ENCODE measurements around the gene STX16. TPM values are rescaled to one million over a fixed set of nuclear protein-coding genes. Genes with fewer than 3 reads are reported as not detected.

Gene STX16
- total and polyA plus RNA-seq, 9 of the 15 experiments (the other 6 are each of a cell fraction or from before 2014, with no cell fraction given), result 4.4 to 43.5 (median 14.7) TPM

DNA sequence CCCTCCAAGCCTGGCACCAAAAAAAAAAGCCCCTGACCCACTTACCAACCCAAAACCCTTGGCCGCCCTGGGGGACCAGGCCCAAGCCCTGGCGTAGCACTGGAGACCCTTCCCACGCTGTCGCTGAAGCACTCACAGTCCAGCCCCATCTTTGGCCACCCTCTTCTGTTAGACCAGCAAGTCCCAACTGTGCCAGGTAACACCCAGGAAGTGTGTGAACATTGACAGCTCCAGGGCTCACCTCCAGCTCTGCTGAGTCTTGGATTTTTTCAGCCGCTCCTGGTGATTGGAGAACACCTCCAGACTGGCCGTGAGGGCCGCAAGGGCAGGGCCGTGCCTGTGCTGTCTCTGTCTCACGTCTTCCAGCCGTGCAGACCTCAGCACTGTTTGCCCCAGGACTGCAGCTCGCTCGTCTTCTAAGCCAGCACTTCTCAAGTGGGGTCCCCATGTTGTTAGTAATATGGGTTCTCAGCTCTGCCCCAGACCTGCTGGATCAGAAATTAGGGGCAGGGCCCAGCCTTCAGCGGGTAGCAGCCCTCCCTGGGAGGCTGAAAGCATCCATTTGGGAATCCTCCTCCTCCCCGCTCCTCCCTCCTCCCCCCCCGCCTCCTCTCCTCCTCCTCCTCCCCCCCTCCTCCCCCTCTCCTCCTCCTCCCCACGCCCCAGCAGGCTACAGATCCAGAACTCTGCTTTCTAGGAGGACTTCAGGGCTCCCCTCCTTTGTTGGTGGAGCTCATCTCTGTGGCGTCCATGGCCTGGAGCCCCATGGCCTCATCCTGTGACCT lies 59.6 kb downstream of the STX16 start:
- in situ Hi-C loops (cut with MboI) (no loop called here), intact Hi-C loops (cut with micrococcal nuclease) (no loop called here)
- TF ChIP-seq, protein P1, sequence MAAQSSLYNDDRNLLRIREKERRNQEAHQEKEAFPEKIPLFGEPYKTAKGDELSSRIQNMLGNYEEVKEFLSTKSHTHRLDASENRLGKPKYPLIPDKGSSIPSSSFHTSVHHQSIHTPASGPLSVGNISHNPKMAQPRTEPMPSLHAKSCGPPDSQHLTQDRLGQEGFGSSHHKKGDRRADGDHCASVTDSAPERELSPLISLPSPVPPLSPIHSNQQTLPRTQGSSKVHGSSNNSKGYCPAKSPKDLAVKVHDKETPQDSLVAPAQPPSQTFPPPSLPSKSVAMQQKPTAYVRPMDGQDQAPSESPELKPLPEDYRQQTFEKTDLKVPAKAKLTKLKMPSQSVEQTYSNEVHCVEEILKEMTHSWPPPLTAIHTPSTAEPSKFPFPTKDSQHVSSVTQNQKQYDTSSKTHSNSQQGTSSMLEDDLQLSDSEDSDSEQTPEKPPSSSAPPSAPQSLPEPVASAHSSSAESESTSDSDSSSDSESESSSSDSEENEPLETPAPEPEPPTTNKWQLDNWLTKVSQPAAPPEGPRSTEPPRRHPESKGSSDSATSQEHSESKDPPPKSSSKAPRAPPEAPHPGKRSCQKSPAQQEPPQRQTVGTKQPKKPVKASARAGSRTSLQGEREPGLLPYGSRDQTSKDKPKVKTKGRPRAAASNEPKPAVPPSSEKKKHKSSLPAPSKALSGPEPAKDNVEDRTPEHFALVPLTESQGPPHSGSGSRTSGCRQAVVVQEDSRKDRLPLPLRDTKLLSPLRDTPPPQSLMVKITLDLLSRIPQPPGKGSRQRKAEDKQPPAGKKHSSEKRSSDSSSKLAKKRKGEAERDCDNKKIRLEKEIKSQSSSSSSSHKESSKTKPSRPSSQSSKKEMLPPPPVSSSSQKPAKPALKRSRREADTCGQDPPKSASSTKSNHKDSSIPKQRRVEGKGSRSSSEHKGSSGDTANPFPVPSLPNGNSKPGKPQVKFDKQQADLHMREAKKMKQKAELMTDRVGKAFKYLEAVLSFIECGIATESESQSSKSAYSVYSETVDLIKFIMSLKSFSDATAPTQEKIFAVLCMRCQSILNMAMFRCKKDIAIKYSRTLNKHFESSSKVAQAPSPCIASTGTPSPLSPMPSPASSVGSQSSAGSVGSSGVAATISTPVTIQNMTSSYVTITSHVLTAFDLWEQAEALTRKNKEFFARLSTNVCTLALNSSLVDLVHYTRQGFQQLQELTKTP (IDR thresholded peaks at IDR 0.05; ENCODE audit: low read depth in 1 of 2, partially characterized antibody in 2 of 2), result no peak
- TF ChIP-seq ZKSCAN3 (CRISPR knock-in tag; IDR thresholded peaks at IDR 0.05) (no peak), YBX1 (IDR thresholded peaks at IDR 0.05) (no peak), EGR1 (conservative IDR thresholded peaks at IDR 0.05) (0 out of 2 replicates have a peak, but pooled peaks have one; percentile 5), ZNF444 (CRISPR knock-in tag; IDR thresholded peaks at IDR 0.05) (no peak), ZNF263 (CRISPR knock-in tag; IDR thresholded peaks at IDR 0.05; ENCODE audit: borderline replicate concordance) (peak; percentile 78), ZNF124 (CRISPR knock-in tag; IDR thresholded peaks at IDR 0.05) (no peak), CCNT2 (IDR thresholded peaks at IDR 0.05; ENCODE audit: borderline replicate concordance, extremely low read depth, insufficient read length, low read depth, low read length) (no peak), TEAD2 (tag; IDR thresholded peaks at IDR 0.05) (no peak)
- TF ChIP-seq, protein P2, sequence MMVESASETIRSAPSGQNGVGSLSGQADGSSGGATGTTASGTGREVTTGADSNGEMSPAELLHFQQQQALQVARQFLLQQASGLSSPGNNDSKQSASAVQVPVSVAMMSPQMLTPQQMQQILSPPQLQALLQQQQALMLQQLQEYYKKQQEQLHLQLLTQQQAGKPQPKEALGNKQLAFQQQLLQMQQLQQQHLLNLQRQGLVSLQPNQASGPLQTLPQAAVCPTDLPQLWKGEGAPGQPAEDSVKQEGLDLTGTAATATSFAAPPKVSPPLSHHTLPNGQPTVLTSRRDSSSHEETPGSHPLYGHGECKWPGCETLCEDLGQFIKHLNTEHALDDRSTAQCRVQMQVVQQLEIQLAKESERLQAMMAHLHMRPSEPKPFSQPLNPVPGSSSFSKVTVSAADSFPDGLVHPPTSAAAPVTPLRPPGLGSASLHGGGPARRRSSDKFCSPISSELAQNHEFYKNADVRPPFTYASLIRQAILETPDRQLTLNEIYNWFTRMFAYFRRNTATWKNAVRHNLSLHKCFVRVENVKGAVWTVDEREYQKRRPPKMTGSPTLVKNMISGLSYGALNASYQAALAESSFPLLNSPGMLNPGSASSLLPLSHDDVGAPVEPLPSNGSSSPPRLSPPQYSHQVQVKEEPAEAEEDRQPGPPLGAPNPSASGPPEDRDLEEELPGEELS (CRISPR knock-in tag; IDR thresholded peaks at IDR 0.05; ENCODE audit: borderline replicate concordance), result no peak
- TF ChIP-seq, protein P3, sequence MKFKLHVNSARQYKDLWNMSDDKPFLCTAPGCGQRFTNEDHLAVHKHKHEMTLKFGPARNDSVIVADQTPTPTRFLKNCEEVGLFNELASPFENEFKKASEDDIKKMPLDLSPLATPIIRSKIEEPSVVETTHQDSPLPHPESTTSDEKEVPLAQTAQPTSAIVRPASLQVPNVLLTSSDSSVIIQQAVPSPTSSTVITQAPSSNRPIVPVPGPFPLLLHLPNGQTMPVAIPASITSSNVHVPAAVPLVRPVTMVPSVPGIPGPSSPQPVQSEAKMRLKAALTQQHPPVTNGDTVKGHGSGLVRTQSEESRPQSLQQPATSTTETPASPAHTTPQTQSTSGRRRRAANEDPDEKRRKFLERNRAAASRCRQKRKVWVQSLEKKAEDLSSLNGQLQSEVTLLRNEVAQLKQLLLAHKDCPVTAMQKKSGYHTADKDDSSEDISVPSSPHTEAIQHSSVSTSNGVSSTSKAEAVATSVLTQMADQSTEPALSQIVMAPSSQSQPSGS (CRISPR knock-in tag; IDR thresholded peaks at IDR 0.05), result no peak
- Histone ChIP-seq H3K79me2 (ENCODE audit: control insufficient read depth, insufficient read depth, low read length) (no peaks in the 10 kb centered on the region), H3K9ac (ENCODE audit: insufficient read depth in 1 of 2, low read depth in 2 of 2, low read length in 2 of 2) (no peak overlapping the region), H3K4me2 (ENCODE audit: insufficient read depth, low read length) (no peak overlapping the region), H3K4me3 (no peak overlapping the region), H2AFZ (ENCODE audit: low read depth, low read length) (no peak overlapping the region), H3K9me1 (ENCODE audit: control insufficient read depth, insufficient read depth, low read length) (peaks cover 2% of the 10 kb centered on the region), H3K4me1 (replicated peaks in 1 of 2; ENCODE audit: control insufficient read depth in 2 of 2, insufficient read depth in 2 of 2, low read length in 2 of 2) (peaks cover 0 to 19% of the 10 kb centered on the region in 2 experiments; a peak in 1 of 5 replicates), H3K27ac (ENCODE audit: extremely low read depth, low read depth, low read length) (no peak overlapping the region), H3K9me3 (replicated peaks; ENCODE audit: control insufficient read depth, insufficient read depth, low read depth, low read length) (no peaks in the 10 kb centered on the region), H3K36me3 (ENCODE audit: control insufficient read depth, insufficient read depth, low read length) (no peaks in the 10 kb centered on the region), H4K20me1 (replicated peaks; ENCODE audit: control insufficient read depth, insufficient read depth, low read length) (no peaks in the 10 kb centered on the region), H3K27me3 (ENCODE audit: control insufficient read depth in 2 of 2, insufficient read depth in 2 of 2, low read length in 2 of 2) (peaks cover 0 to 34% of the 10 kb centered on the region in 2 experiments; a peak in 2 of 5 replicates)
- POLR2A ChIA-PET, result no interaction called here
- DNase-seq (ENCODE audit: extremely low read depth in 1 of 4, low spot score in 3 of 4), result no peak
- 46% methylated on average over 13 of the region's 17 CpGs for WGBS (ENCODE audit: insufficient coverage, low coverage, missing lambda C conversion rate)
- BruUV-seq (replicated peaks), result no TSS peak
- FAIRE-seq, result no peak
- CTCF ChIA-PET (ENCODE audit: low intra/inter-chr PET ratio), result no interaction called here
- no peak for ATAC-seq
